H9 (cell line): ENCODE results near the gene CNTF. TPM values are rescaled to one million over a fixed set of nuclear protein-coding genes. Genes with fewer than 3 reads are reported as not detected.

Source experiments
- DNase-seq: peaks from one replicate; pipeline ENCODE4 v3.0.0-alpha.2; 2017
- H2AFZ ChIP-seq: one replicate; pipeline ENCODE4 v1.6.1; 2013; ENCODE audit warnings: mild to moderate bottlenecking, low read length, control low read depth, moderate library complexity
- H2AK5ac ChIP-seq: 2 replicates; pipeline ENCODE4 v1.6.1; 2013; ENCODE audit warnings: low read length, control low read depth, mixed read lengths; ENCODE audit not compliant: insufficient read length
- H2BK120ac ChIP-seq: one replicate; pipeline ENCODE4 v1.6.1; 2013; ENCODE audit warnings: low read depth, mild to moderate bottlenecking, low read length, control low read depth, inconsistent platforms; ENCODE audit not compliant: poor library complexity, severe bottlenecking
- H2BK12ac ChIP-seq: 2 replicates; pipeline ENCODE4 v1.6.1; 2013; ENCODE audit warnings: low read length, control low read depth, mixed read lengths, low read depth; ENCODE audit not compliant: insufficient read length
- H2BK15ac ChIP-seq: 2 replicates; pipeline ENCODE4 v1.6.1; 2013; ENCODE audit warnings: low read depth, low read length, control low read depth
- H2BK20ac ChIP-seq: one replicate; pipeline ENCODE4 v1.6.1; 2013; ENCODE audit warnings: low read depth, mild to moderate bottlenecking, low read length, control low read depth, inconsistent platforms; ENCODE audit not compliant: poor library complexity, severe bottlenecking
- H2BK5ac ChIP-seq: 2 replicates; pipeline ENCODE4 v1.6.1; 2013; ENCODE audit warnings: low read length, control low read depth, mixed read lengths; ENCODE audit not compliant: insufficient read length
- H3K14ac ChIP-seq: 2 replicates; pipeline ENCODE4 v1.6.1; 2013; ENCODE audit warnings: low read length, control low read depth; ENCODE audit not compliant: insufficient read depth
- H3K18ac ChIP-seq: 2 replicates; pipeline ENCODE4 v1.6.1; 2013; ENCODE audit warnings: low read depth, mild to moderate bottlenecking, mixed read lengths, low read length, control low read depth; ENCODE audit not compliant: insufficient read length
- H3K23ac ChIP-seq: 2 replicates; pipeline ENCODE4 v1.6.1; 2013; ENCODE audit warnings: low read length, control low read depth, mixed read lengths, low read depth; ENCODE audit not compliant: insufficient read length
- H3K23me2 ChIP-seq: 2 replicates; pipeline ENCODE4 v1.6.1; 2013; ENCODE audit warnings: low read depth, mild to moderate bottlenecking, mixed read lengths, low read length, control low read depth; ENCODE audit not compliant: insufficient read length, poor library complexity, severe bottlenecking
- H3K27ac ChIP-seq: 2 replicates; pipeline ENCODE4 v1.5.1; 2013; ENCODE audit warnings: low read length, control low read depth, mixed read lengths, low read depth; ENCODE audit not compliant: insufficient read length
- H3K27me3 ChIP-seq: 2 replicates; pipeline ENCODE4 v1.6.1; 2013; ENCODE audit warnings: low read length, control low read depth, inconsistent platforms; ENCODE audit not compliant: insufficient read depth
- H3K4ac ChIP-seq: 2 replicates; pipeline ENCODE4 v1.6.1; 2013; ENCODE audit warnings: low read depth, mild to moderate bottlenecking, control low read depth, inconsistent platforms, low read length, moderate library complexity
- H3K4me1 ChIP-seq: 2 replicates; pipeline ENCODE4 v1.6.1; 2013; ENCODE audit warnings: low read length, control low read depth, inconsistent platforms; ENCODE audit not compliant: insufficient read depth
- H3K4me2 ChIP-seq: 2 replicates; pipeline ENCODE4 v1.6.1; 2013; ENCODE audit warnings: low read length, control low read depth, mixed read lengths; ENCODE audit not compliant: insufficient read length, insufficient read depth
- H3K56ac ChIP-seq: 2 replicates; pipeline ENCODE4 v1.6.1; 2013; ENCODE audit warnings: low read depth, mild to moderate bottlenecking, mixed read lengths, low read length, control low read depth; ENCODE audit not compliant: insufficient read length
- H3K79me1 ChIP-seq: 2 replicates; pipeline ENCODE4 v1.6.1; 2013; ENCODE audit warnings: low read depth, mild to moderate bottlenecking, moderate library complexity, low read length, control low read depth, inconsistent platforms; ENCODE audit not compliant: insufficient read depth, poor library complexity, severe bottlenecking
- H3K79me2 ChIP-seq: 2 replicates; pipeline ENCODE4 v1.6.1; 2013; ENCODE audit warnings: low read length, control low read depth, inconsistent platforms; ENCODE audit not compliant: insufficient read depth
- H3K9ac ChIP-seq: 2 replicates; pipeline ENCODE4 v1.6.1; 2013; ENCODE audit warnings: low read length, control low read depth, mixed read lengths; ENCODE audit not compliant: insufficient read length; ENCODE audit errors: extremely low read depth
- H3K9me3 ChIP-seq: one replicate; pipeline ENCODE4 v1.6.1; 2013; ENCODE audit warnings: low read depth, low read length, inconsistent platforms; ENCODE audit not compliant: control insufficient read depth
- H3T11ph ChIP-seq: one replicate; pipeline ENCODE4 v1.6.1; 2013; ENCODE audit warnings: mild to moderate bottlenecking, low read length, control low read depth, inconsistent platforms
- H4K20me1 ChIP-seq: one replicate; pipeline ENCODE4 v1.6.1; 2013; ENCODE audit not compliant: control insufficient read depth, insufficient read length, insufficient read depth
- H4K5ac ChIP-seq: 2 replicates; pipeline ENCODE4 v1.6.1; 2013; ENCODE audit warnings: low read depth, mild to moderate bottlenecking, mixed read lengths, low read length, control low read depth; ENCODE audit not compliant: insufficient read length
- H4K8ac ChIP-seq: replicated peaks from 2 replicates; pipeline ENCODE4 v1.6.1; 2013; ENCODE audit warnings: low read length, control low read depth, mixed read lengths, low read depth; ENCODE audit not compliant: insufficient read length
- H4K91ac ChIP-seq: 2 replicates; pipeline ENCODE4 v1.6.1; 2013; ENCODE audit warnings: low read depth, mild to moderate bottlenecking, moderate library complexity, mixed read lengths, low read length, control low read depth; ENCODE audit not compliant: insufficient read length
- H3K27ac Mint-ChIP-seq, 3 experiments: 2 replicates in 2 of 3; 3 replicates in 1 of 3; pipeline ENCODE4 v1.8.0; 2020 to 2021; ENCODE audit warnings: mixed read lengths in 3 of 3, mild to moderate bottlenecking in 1 of 3, moderate library complexity in 1 of 3
- H3K27me3 Mint-ChIP-seq: 2 replicates; pipeline ENCODE4 v1.8.0; 2021; ENCODE audit warnings: low read depth, mild to moderate bottlenecking, moderate library complexity, mixed read lengths
- H3K36me3 Mint-ChIP-seq, 3 experiments: 2 replicates in 2 of 3; 3 replicates in 1 of 3; pipeline ENCODE4 v1.8.0; 2020 to 2021; ENCODE audit warnings: low read depth in 3 of 3, mixed read lengths in 3 of 3; ENCODE audit not compliant: insufficient read depth in 1 of 3
- H3K4me1 Mint-ChIP-seq, 2 experiments: 2 replicates each; pipeline ENCODE4 v1.8.0; 2020; ENCODE audit warnings: mixed read lengths in 2 of 2
- H3K4me3 Mint-ChIP-seq, 2 experiments: 2 replicates in 1 of 2; 3 replicates in 1 of 2; pipeline ENCODE4 v1.8.0; 2020 to 2021; ENCODE audit warnings: mild to moderate bottlenecking in 2 of 2, mixed read lengths in 2 of 2, moderate library complexity in 1 of 2
- H3K9me3 Mint-ChIP-seq, 2 experiments: 2 replicates in 1 of 2; 3 replicates in 1 of 2; pipeline ENCODE4 v1.8.0; 2020; ENCODE audit warnings: mild to moderate bottlenecking in 2 of 2, mixed read lengths in 2 of 2, moderate library complexity in 1 of 2
- WGBS: extraction: QIAGEN DNeasy Blood & Tissue Kit; methylation state at CpG from one replicate; pipeline ENCODE4 v1.1.7; 2013; ENCODE audit warnings: missing lambda C conversion rate, low lambda C conversion rate, mixed read lengths; ENCODE audit not compliant: insufficient read length; ENCODE audit errors: extremely low coverage; 5-methylcytosine and 5-hydroxymethylcytosine counted together
- total RNA-seq: library from RNA; stranded (reverse); gene quantifications from 2 replicates; pipeline ENCODE4 v1.2.1, GENCODE V29; 2021
- TF ChIP-seq, protein P1 (sequence below): fragments of 200-600 bp; sonication (generic); conservative IDR thresholded peaks from 3 replicates; pipeline ENCODE4 v1.8.0; 2021; ENCODE audit warnings: antibody characterized with exemption, mild to moderate bottlenecking

Gene CNTF
- total RNA-seq, 1 experiment from 2014 or later: 3.5 TPM

DNA sequence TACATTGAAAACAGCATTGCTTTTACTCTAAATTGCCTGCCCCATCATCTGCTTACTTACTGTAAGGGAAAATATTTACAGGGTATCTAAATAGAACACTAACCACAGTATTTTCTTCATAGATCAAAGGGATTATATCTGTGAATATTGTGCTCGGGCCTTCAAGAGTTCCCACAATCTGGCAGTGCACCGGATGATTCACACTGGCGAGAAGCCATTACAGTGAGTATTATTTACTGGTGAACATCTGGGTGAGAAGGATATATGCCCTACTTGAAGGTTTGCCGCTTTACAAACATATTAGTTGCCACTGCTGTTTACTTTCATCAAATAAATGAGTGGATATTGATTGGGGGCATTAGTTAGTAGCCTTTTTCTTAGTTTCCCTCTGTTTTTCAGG is 5.9 kb upstream of the CNTF start:
- H4K91ac ChIP-seq: no peak overlapping the region
- Mint-ChIP-seq H3K4me3 (no peak overlapping the region), H3K27me3 (no peaks in the 10 kb centered on the region), H3K36me3 (peaks cover 52 to 83% (median 80%) of the 10 kb centered on the region in 3 experiments; a peak in 6 of 7 replicates), H3K4me1 (no peaks in the 10 kb centered on the region), H3K9me3 (no peaks in the 10 kb centered on the region; a peak in 1 of 5 replicates), H3K27ac (no peak overlapping the region)
- H2BK15ac ChIP-seq: no peak overlapping the region
- no peaks in the 10 kb centered on the region for H3K23me2 ChIP-seq
- H2AK5ac ChIP-seq: no peak overlapping the region
- no peaks in the 10 kb centered on the region for H3K79me2 ChIP-seq
- no peaks in the 10 kb centered on the region for H3K79me1 ChIP-seq
- no peak overlapping the region for H2BK12ac ChIP-seq
- H2BK20ac ChIP-seq: no peak overlapping the region
- TF ChIP-seq, protein P1, sequence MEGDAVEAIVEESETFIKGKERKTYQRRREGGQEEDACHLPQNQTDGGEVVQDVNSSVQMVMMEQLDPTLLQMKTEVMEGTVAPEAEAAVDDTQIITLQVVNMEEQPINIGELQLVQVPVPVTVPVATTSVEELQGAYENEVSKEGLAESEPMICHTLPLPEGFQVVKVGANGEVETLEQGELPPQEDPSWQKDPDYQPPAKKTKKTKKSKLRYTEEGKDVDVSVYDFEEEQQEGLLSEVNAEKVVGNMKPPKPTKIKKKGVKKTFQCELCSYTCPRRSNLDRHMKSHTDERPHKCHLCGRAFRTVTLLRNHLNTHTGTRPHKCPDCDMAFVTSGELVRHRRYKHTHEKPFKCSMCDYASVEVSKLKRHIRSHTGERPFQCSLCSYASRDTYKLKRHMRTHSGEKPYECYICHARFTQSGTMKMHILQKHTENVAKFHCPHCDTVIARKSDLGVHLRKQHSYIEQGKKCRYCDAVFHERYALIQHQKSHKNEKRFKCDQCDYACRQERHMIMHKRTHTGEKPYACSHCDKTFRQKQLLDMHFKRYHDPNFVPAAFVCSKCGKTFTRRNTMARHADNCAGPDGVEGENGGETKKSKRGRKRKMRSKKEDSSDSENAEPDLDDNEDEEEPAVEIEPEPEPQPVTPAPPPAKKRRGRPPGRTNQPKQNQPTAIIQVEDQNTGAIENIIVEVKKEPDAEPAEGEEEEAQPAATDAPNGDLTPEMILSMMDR: no peak
- H3K27me3 ChIP-seq: no peaks in the 10 kb centered on the region; the same call in 1 of the 2 replicates
- no peaks in the 10 kb centered on the region for H3K9me3 ChIP-seq
- no peak overlapping the region for H2BK5ac ChIP-seq
- no peak overlapping the region for H3K4ac ChIP-seq
- no peak overlapping the region for H3K4me2 ChIP-seq
- H3K27ac ChIP-seq: no peak overlapping the region
- H4K20me1 ChIP-seq: no peaks in the 10 kb centered on the region
- DNase-seq: no peak
- H3K14ac ChIP-seq: no peak overlapping the region
- H3K56ac ChIP-seq: no peak overlapping the region
- no peak overlapping the region for H3K18ac ChIP-seq
- no CpG with 5 or more reads among the region's 4 CpGs for WGBS
- no peak overlapping the region for H4K5ac ChIP-seq
- H3K23ac ChIP-seq: no peak overlapping the region
- H2BK120ac ChIP-seq: no peak overlapping the region
- H2AFZ ChIP-seq: no peak overlapping the region
- H3T11ph ChIP-seq: no peak overlapping the region
- no peaks in the 10 kb centered on the region for H3K4me1 ChIP-seq
- no peak overlapping the region for H4K8ac ChIP-seq
- no peak overlapping the region for H3K9ac ChIP-seq
